Right kidney (tissue), 9 donors: ENCODE measurements around the gene LRRFIP2.
"Not testable (repeated sequence)": the region's sequence is repeated elsewhere in the genome, so short reads cannot be mapped to it uniquely, and the experiment has no call there.

Source experiments
- DNase-seq: peaks from one replicate; pipeline ENCODE4 v3.0.0-alpha.2; 2016
- long read RNA-seq, 8 donors: transcript quantifications; one replicate each; lab custom pipeline, GENCODE V29; 2026

The LRRFIP2 gene, protein sequence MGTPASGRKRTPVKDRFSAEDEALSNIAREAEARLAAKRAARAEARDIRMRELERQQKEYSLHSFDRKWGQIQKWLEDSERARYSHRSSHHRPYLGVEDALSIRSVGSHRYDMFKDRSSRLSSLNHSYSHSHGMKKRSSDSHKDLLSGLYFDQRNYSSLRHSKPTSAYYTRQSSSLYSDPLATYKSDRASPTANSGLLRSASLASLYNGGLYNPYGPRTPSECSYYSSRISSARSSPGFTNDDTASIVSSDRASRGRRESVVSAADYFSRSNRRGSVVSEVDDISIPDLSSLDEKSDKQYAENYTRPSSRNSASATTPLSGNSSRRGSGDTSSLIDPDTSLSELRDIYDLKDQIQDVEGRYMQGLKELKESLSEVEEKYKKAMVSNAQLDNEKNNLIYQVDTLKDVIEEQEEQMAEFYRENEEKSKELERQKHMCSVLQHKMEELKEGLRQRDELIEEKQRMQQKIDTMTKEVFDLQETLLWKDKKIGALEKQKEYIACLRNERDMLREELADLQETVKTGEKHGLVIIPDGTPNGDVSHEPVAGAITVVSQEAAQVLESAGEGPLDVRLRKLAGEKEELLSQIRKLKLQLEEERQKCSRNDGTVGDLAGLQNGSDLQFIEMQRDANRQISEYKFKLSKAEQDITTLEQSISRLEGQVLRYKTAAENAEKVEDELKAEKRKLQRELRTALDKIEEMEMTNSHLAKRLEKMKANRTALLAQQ
- long read RNA-seq, donor 1, partial matches to known transcripts, result 9 of 15 reads
- long read RNA-seq, donor 1, other reads (novel, unspliced or antisense), result 0 of 15 reads
- long read RNA-seq, donor 2, partial matches to known transcripts, result 0 of 4 reads
- long read RNA-seq, donor 2, other reads (novel, unspliced or antisense), result 0 of 4 reads
- long read RNA-seq, donor 3, result 0 reads
- long read RNA-seq, donor 4, partial matches to known transcripts, result 7 of 15 reads
- long read RNA-seq, donor 4, other reads (novel, unspliced or antisense), result 0 of 15 reads
- long read RNA-seq, donor 5, partial matches to known transcripts, result 12 of 17 reads
- long read RNA-seq, donor 5, other reads (novel, unspliced or antisense), result 0 of 17 reads
- long read RNA-seq, donor 6, partial matches to known transcripts, result 0 of 2 reads
- long read RNA-seq, donor 6, other reads (novel, unspliced or antisense), result 0 of 2 reads
- long read RNA-seq, donor 7, partial matches to known transcripts, result 17 of 23 reads
- long read RNA-seq, donor 7, other reads (novel, unspliced or antisense), result 0 of 23 reads
- long read RNA-seq, donor 8, partial matches to known transcripts, result 8 of 12 reads
- long read RNA-seq, donor 8, other reads (novel, unspliced or antisense), result 0 of 12 reads

DNA sequence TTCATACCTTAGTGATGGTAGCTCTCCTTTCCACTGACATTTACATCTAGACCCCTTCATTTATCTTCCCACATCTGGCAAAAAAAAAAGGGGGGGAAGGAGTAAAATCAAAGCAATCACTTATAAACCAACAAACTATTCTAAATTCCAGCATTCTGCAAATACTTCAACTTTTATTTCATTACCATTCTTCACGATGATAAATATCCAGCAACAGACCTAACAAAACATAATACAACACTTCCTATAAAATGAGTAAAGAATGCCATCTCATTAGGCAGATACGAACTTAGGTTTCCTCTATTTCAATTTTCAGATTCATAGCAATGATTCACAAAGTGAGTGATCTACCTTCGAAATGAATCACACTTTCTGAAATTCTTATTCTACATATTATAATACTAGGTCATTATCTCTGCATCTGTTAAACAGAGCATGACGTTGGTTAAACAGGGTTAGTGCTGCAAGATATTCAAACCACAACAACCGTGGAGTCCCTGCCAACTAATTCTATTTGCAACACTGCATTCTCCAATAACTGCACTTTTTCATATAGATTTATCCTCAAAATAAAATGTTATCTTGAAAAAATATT is at the start of gene LRRFIP2:
TSS of gene LRRFIP2 (minus strand) at position 51 of the 595 bp plus-strand sequence. CDS start 25,599 bp downstream, outside the sequence.
- no peak for DNase-seq

DNA sequence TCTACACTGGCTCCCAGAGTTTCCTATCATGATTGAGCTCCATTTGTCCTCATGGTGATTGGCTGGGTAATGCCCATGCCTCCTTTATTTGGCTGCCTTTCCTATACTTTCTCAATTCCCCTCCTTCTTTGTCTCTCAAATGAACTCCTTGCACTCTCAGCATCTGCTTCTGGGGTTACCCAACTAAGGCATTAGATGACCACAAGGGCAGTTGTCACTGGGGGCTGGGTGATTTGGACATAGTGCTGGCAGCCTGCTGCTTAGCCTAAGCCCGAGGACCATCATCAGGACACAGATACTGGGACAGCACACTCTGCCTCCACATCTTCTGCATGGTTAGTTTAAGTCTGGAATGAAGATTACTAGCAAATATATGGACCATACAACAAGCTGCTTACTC is 49.2 kb upstream of the LRRFIP2 start:
- no peak for DNase-seq

DNA sequence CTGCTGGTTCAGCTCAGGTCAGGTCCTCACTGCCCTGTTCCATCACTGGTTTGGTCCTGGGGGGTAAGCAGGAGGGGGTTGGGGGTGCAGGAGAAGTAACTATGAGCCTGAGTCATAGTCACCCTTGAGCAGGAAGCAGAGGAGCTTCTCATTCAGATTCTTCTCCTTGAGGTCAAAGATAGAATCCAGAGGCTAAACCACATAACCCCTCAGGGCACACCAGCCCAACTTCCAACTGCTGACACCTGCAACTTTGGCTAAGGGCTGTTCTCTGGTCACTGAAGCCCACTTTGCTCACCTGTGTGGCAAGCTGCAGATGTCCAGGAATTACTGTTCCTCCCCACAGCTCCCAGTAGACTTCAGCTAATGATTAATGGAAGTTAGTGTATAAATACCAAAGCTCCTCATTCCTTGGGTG is 48.8 kb upstream of the LRRFIP2 start:
- DNase-seq, result no peak

DNA sequence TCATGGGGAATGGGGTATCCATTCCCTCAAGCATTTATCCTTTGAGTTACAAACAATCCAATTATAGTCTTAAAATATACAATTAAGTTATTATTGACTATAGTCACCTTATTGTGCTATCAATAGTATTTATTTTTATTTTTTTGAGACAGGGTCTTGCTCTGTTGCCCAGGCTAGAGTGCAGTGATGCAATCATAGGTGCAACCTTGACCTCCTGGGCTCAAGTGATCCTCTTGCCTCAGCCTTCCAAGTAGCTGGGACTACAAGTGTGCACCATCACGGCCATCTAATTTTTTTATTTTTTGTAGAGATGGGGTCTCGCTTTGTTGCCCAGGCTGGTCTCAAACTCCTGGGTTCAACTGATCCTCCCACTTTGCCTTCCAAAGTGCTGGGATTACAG is 48.2 kb upstream of the LRRFIP2 start:
- DNase-seq, result not testable (repeated sequence)

DNA sequence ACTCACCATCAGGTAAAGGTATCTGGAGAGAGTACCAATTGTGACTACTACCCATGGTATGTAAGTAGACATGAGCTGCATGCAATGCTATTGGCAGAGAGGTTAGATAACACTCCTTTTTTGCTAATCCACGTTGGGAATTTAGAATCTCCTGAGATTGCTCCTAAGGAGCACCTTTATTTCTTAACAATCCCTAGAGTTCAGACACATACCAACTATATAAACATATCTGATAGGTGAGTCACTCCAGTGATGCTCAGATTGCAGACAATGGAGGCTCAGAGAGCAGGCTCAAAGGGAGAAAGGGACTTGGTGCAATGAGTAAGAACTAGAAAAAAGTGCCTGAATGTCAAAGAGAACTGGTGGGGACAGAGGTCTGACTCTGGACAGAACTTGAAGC is 47.0 kb upstream of the LRRFIP2 start:
- no peak for DNase-seq

DNA sequence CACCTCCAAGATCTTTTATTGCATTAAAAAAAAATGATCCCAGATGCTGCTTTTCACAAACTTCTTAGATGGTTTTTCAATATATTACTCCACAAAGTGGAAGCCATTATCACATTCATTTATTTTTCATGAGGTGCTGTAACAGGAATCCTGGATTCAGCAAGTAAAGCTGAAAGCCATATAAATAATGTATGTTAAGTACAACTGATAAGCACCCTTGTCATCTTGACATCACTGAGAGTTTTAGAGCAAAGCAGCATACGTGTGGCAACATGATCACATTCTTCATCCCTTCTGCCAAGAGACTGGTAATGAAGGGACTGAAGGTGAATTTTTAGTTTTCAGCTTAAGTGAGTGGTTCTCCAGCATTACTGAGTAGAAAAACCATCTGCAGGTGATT is 44.9 kb upstream of the LRRFIP2 start:
- no peak for DNase-seq

DNA sequence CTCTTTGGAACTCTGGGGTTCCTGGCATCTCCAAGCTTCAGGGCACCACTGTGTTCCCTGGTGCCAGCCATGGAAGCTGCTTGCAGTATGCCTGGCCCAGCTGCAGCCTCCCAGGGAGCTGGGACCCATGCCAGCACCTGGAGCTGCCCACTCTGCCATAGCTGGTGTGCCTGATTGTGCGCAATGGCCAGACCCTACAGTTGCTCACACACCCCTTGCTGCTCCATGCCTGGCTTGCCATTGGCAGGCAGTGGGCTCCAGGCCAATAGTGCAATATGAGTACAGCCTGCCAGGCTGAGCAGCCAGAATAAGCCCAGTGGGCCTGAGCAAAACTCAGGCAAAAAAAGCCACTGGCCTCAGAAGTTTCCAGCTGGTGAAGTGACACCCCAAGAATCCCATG is 43.8 kb upstream of the LRRFIP2 start:
- no peak for DNase-seq

DNA sequence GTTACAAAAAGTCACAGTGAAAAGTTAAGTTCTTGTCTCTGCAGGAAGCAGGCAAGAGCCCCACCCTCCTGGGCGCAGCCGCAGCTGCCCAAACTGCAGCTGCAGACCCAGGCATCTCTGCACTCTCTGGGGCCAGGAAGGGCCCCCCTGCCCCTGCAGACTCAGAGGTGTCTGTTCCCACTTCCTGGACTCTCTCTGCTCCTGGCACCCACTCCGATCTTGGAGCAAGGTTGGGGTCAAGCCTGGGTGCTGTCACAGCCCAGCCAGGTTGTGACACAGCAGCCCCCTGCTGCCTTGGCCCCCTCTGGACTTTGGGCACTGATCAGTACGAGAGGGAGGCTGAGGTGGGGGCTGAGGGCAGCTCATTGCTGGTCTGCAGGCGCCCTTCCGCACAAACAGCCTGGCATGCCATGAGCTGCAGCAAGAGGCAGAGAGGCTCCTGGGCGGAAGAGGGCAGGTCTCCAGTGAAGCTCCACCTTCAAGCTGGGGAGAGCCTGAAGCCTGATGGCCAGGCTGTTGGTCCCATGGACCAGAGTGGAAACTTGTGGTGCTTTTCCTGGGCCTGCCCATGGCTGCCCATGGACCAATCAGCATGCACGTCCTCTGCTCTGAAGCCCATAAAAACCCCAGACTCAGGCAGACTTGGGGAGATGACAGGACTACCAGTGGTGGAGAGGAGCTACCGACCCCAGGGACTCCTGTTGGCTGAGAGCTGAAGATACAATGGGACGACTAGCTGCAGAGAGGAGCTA is 42.9 kb upstream of the LRRFIP2 start:
- DNase-seq, result no peak

DNA sequence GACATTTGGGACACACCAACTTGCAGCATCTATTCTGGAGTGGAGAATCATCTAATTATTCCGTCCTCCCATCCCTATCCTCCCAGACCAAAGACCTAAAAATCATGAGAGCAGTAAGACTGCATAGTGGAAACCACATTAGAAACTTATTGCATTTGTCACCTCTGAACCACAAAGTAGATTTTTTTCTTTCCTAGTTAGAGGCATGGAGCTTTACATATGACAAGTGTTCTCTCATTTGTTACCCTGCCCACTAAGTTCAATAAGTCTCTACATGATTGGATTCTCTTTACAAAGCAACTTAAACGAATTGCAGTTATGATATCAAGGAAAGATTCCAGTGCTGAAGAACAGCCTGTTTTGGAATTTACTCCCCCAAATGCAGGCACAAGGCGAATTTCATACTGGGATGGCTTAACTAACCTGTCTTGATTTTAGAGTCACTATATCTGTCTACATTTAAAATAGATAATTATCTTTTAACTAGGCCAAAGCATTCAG is 42.3 kb upstream of the LRRFIP2 start:
- no peak for DNase-seq

DNA sequence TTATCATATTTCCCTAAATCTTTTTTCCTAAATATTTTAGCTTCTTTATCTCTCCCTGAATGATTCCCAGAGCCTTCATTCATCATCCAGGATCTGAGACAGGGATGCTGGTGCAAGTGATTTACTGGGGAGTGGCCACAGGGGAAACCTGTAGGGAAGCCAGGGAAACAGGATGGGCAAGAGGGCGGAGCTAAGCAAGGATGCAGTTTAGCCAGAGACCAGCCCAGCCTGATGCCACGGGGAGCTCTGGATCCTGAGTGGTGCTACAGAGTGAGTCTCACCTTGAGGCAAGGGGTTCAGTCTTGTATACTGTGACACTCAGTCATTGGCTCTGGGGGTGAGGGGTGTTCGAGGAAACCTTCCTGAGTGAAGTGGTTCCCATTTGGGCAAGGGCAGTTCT is 39.7 kb upstream of the LRRFIP2 start:
- DNase-seq, result no peak

DNA sequence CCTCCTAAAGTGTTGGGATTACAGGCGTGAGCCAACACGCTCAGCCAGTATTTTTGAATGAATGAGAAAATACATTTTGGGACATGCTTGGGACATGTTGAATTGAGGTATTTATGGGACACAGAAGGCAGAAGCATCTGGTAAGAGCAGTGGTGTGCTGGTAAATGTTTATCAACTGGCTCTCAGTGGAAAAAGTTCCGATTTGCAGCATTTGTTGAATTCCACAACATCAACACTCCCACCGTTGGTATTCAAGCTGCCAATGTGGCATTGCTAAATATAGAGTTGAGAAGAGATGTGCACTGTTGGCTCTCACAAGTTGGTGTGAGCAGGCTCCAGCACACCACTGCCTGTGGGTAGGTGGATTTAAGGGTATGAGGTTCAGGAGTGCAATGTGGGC is 35.8 kb upstream of the LRRFIP2 start:
- DNase-seq, result no peak

DNA sequence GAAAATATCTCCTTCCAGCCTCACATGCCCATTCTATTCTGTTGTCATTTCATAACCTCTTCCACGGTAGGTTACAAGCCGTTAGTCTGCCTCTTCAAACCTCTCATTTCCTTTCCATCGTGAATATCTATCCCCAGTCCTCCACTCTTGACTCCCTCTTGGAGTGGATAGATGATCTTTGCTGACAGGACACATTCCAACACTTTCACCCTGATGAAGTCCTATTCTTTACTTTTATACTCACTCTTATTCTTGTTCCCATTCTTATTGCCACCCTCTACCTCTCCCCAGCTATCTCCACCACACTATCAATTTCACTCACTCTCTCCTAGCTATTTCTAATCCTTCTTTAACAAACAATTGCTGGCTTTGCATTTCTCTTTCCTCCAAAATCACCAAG is 34.2 kb upstream of the LRRFIP2 start:
- DNase-seq, result not testable (repeated sequence)

DNA sequence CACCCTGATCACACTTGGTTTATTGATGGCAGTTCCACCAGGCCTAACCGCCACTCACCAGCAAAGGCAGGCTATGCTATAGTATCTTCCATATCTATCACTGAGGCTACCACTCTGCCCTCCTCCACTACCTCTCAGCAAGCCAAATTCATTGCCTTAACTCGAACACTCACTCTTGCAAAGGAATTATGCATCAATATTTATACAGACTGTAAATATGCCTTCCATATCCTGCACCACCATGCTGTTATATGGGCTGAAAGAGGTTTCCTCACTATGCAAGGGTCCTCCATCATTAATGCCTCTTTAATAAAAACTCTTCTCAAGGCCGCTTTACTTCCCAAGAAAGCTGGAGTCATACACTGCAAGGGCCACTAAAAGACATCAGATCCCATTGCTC is 33.6 kb upstream of the LRRFIP2 start:
- DNase-seq, result not testable (repeated sequence)

DNA sequence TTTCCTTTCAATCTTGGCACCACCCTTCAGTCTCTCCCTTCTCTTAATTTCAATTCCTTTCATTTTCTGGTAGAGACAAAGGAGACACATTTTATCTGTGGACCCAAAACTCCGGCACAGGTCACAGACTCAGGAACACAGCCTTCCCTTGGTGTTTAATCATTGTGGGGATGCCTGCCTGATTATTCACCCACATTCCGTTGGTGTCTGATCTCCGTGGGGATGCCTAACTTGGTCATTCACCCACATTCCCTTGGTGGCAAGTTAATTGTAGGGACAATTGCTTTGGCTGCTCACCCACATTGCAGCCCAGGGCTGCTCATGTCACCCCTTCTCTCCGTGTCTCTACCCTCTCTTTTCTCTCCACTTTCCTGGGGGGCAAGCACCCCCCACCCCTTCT is 31.7 kb upstream of the LRRFIP2 start:
- DNase-seq, result not testable (repeated sequence)

DNA sequence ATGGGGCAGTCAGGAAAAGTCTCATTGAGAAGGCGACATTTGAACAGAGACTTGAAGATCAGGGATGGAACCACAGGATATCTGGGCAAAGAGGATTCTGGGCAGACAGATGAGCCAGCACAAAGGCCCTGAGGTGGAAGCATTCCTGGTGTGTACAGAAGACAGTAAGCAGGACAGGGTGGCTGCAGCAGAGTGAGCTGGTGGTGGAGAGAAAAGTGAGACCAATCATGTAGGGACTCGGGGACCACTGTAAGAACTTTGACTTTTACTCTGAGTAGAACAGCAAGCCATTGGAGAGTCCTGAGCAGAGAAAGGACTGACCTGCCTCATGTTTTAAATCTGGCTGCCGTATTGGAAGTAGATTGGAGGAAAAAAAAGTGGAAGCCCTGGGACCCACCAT is 29.9 kb upstream of the LRRFIP2 start:
- DNase-seq, result no peak

DNA sequence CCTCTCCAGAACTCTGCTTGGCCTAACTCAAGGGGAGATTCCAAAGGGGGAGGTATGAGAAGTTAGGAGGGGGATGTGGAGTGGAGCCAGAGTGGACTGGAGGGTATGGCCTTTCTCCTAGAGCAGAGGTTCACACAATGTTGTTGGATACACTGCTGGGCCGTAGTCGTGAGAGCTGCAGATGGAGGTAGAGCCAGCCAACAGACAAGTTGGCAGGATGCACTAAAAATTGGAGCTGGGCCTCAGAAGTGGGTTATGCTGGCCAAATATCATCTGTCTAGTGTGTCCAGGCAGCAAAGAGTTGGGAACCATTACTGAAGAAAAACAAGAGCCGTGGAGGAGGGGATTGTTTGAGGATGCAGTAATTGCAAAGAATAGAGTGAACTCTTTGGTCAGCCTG is 27.7 kb upstream of the LRRFIP2 start:
- no peak for DNase-seq

DNA sequence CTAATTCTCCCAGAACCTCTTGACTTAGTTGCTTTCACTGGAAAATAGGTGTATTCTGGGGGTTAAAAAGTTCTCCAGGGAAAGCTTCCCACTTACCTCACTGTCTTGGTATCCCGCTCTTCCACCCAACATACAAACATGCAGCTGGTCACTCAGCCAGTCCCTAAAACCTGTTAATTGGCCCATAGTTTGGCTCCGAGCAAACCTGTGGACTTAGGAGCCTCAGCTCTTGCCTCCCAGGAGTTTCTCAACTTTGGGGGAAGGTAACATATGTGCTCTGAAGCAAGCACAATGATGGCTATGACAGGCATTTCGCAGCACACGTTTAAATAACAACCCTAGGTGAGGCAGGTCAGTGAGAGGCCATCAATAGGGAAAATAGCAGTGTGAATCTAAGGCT is 25.8 kb upstream of the LRRFIP2 start:
- no peak for DNase-seq

DNA sequence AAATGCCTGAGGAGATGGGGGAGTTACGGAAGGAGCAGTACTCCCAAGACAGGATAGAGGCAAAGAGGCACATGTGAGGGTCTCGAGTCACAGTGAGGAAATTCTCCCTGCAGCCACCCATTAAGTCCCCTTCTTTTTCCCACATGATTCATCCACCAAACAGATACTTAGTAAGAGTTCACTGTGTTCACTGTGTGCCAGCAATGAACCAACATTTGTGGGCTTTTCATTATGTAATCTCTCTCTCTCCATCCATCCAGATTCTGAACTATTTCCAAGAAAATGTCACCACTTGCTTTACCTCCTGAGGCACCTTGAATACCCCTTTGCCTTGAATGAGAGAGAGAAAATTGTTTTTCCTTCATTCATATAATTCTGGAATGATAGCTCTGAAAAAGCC is 24.6 kb upstream of the LRRFIP2 start:
- no peak for DNase-seq

DNA sequence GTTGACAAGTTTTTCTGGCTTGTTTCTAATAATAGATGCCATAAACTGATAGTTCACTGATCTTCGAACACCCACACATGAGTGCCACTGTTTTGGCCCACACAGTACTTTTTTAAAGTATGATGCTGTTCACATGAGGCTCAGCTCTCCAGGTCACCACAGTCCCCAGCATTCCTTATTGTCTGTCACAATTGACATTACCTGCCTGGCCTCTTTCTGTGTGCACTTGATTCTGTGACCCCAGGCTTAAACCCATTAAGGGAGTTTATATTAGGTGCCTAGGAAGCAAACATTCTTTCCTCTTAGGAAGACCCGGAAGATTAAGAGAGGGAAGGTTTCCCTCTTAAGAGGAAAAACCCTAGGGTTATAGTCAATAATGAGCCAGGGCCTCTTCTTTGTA is 24.2 kb upstream of the LRRFIP2 start:
- DNase-seq, result no peak

DNA sequence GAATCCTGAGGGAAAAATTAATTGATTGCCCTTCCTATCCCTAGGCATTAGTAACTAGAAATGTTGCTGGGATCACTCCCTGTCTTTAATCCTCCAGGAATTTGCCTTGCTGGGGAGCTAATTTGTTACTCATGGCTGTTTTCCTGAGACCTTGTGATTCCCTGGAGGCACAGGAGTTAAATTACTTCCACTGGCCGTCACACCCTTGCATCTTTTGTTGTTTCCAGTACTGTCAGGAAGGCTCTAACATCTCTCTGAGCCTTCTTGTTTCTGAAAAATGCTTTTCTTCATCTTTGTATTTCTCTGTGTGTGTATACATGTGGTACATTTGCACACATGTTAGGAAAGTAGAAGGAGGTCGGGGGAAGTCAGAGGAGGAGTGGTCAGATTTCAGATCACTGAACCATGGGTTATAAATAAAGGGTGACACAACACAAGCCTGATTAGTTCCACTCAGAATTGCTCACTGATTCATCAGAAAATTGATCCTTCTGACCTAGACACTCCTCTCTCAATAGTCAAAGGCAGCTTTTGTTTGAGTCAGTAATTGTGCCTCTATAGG is 23.5 kb upstream of the LRRFIP2 start:
- no peak for DNase-seq

DNA sequence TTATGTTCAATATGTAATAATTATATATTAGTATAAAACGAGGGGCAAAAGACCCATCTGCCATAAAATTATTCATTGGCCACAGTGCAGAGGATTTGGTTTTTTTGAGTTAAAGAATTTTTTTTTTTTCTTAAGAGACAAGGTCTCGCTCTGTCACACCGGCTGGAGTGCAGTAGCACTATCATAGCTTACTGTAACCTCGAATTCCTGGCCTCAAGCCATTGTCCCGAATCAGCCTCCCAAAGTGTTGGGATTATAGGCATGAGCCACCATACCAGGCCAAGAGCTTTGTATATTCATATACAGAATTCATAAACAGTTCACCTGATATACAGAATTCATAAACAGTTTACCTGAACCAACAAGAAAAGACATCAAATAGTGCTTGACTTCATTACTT is 20.2 kb upstream of the LRRFIP2 start:
- DNase-seq, result no peak
